GM20000 (cell line): Measurements from ENCODE around the gene RING1.

ENCODE experiments used
- DNase-seq: peaks from one replicate; pipeline ENCODE4 v3.0.0; 2012; ENCODE audit warnings: low spot score
- CTCF ChIP-seq: IDR thresholded peaks from 2 replicates; pipeline ENCODE4 v1.5.1; 2012; ENCODE audit warnings: mild to moderate bottlenecking, control low read depth; ENCODE audit errors: extremely low read depth, missing control alignments

The RING1 gene

GRCh38 chr6:33201147-33201545 is 7.2 kb upstream of the RING1 start:
- DNase-seq: no peak
- TF ChIP-seq CTCF: no peak

- no peak for TF ChIP-seq CTCF
- no peak for DNase-seq
Observed at GRCh38 chr6:33201935-33202334, 6.4 kb upstream of the RING1 start.

GRCh38 chr6:33202799-33203198 is 5.5 kb upstream of the RING1 start:
- no peak for DNase-seq
- no peak for TF ChIP-seq CTCF

GRCh38 chr6:33203443-33204164 is 4.7 kb upstream of the RING1 start:
- no peak for DNase-seq
- TF ChIP-seq CTCF: no peak

- no peak for TF ChIP-seq CTCF
- no peak for DNase-seq
Observed at GRCh38 chr6:33204165-33204414, 4.2 kb upstream of the RING1 start.

GRCh38 chr6:33204415-33205190 is 3.7 kb upstream of the RING1 start, which contains the start of gene HSD17B8:
TSS of gene HSD17B8 (plus strand) at chr6:33204655. CDS start at chr6:33204669, 14 bp downstream.
- TF ChIP-seq CTCF: no peak
- peak; percentile 95 for DNase-seq

- TF ChIP-seq CTCF: peak; percentile 17
- peak; percentile 48 for DNase-seq
Observed at GRCh38 chr6:33205191-33206026, 2.9 kb upstream of the RING1 start.
